ENCODE measurements around the gene PAK6.
A peak's percentile ranks its signal among the peaks of the same experiment; 100 is the strongest.

The PAK6 gene

GRCh38 chr15:40279437-40280141, 40.7 kb downstream of the PAK6 start:
- DNase-seq: peak; percentile 2

DNA sequence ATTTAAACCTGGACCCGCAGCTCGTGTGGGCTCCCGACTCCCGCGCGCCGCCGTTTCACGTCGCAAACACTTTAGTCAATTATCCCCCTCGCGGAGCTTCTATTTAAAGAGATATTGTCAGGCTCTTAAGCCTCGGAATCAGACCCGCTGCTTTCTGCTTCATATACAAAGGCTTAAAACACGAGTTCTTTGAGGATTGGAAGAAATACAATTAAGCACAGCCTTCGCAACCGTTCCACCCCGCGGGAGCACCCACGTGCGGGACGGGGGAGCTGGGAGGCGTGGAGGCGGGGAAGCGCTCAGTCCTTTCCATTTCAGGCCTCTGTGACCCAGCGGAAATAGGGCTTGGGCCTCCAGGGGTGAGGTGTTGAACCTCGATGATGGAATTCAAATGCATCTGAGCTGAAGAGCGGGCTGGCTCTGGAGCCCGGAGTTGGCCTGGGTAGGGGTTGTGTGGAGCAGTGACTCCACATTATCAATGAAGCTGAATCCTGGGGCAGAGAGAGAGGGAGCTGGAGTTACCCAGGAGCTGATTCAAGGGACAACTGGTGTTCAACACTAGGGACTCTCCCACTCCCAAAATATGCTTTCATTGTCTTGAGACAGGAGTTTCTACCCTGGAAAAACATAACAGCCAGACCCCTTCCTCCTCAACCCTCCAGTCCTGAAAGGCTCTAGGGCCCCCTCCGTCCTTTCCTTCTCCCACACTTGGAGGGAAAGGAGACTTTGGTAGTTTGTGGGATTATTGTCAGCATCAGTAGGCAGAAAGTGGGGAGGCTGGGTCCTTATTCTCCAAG, 41.6 kb downstream of the PAK6 start:
- DNase-seq: no peak

- DNase-seq: no peak
Measured at GRCh38 chr15:40281057-40281800, 42.4 kb downstream of the PAK6 start.

GRCh38 chr15:40281801-40282146, 42.9 kb downstream of the PAK6 start:
- no peak for DNase-seq

GRCh38 chr15:40282147-40282868, 43.4 kb downstream of the PAK6 start:
- no peak for DNase-seq

DNA sequence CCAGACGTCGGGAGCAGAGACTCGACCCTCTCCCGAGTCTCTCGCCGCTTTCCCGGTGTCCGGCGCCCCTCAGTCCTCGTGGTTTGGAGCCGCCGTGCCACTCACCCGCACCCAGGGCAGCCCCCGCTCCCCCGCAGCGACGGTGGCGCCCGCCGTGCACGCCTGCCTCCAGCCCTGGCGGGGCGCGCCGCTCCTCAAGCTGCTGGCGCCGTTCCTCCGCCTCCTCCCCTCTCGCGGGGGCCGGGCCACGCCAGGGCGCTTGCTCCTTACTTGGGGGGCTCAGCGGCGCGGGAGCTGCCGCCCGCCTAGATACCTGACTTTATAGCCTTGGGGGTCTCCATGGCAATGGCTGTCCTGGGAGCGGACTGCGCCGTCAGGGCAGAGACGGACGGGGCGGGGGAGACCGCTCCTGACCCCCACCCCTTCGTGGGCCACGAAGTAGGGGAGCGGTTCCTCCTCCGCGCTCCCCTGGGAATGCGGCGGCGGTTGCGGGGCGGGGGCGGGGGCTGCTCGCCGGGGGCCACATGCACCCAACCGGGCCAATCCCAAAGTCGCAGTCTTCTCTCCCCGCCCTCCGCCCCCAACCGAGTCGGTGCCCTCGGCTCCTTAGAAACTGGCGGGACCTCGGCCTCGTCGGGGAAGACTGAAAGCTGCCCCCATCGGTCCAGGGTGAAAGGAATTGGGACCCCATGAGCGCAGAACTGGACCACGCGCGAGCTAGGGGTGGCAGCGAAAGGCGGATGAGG, 44.2 kb downstream of the PAK6 start, which contains the start of gene ANKRD63:
Gene ANKRD63, minus strand, starts transcription at position 196 of the 746 bp plus-strand sequence. CDS start 478 bp downstream, outside the sequence.
- DNase-seq: no peak

GRCh38 chr15:40283615-40284300, 44.9 kb downstream of the PAK6 start:
- no peak for DNase-seq

DNA sequence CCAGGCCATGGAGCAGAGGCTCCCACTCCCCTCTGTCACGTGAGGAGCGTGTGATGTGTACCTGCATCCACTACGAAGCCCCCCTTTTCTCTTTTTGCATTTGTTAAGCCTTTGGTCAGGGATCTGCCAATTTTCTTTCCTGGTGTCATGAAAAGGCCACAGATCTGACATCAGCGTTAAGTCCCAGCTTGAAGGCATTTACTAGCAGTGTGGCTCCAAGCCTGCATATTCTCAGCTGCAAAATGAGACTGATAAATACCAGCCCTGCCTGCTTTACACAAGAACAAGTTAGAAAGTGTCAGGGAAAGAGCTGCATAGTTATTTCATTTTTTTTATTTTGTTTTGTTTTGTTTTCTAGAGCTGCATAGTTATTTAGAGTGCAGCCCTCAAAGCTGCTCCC, 46.3 kb downstream of the PAK6 start:
- no peak for DNase-seq

GRCh38 chr15:40285554-40286011, 46.7 kb downstream of the PAK6 start:
- DNase-seq: no peak

- DNase-seq: no peak
Measured at GRCh38 chr15:40286061-40286532, 47.2 kb downstream of the PAK6 start.

- DNase-seq: no peak
Measured at GRCh38 chr15:40286794-40287193, 47.9 kb downstream of the PAK6 start.

- no peak for DNase-seq
Measured at GRCh38 chr15:40287505-40287904, 48.6 kb downstream of the PAK6 start.

DNA sequence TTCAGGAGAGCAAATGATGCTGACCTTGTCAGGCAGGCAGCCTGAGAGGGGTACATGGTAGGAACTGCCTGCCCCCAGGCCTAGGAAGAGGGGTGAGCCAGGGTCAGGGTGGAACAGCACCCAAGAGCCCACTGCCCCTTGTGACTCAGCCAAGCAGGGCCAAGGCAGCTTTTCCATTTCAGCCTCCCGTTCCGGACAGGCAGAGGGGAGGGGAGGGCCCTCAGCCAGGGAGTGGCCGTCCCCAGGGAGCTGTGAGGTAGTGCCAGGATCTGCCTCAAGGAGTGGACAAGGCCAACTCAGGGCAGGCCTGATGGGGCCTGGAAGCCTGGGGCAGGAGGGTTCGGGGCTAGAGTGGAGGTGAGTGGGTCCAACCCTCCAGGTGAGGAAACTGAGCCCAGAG, 49.1 kb downstream of the PAK6 start:
- DNase-seq: no peak

- no peak for DNase-seq
Measured at GRCh38 chr15:40289140-40289775, 50.4 kb downstream of the PAK6 start.

- no peak for DNase-seq
Measured at GRCh38 chr15:40290545-40290917, 51.7 kb downstream of the PAK6 start.

DNA sequence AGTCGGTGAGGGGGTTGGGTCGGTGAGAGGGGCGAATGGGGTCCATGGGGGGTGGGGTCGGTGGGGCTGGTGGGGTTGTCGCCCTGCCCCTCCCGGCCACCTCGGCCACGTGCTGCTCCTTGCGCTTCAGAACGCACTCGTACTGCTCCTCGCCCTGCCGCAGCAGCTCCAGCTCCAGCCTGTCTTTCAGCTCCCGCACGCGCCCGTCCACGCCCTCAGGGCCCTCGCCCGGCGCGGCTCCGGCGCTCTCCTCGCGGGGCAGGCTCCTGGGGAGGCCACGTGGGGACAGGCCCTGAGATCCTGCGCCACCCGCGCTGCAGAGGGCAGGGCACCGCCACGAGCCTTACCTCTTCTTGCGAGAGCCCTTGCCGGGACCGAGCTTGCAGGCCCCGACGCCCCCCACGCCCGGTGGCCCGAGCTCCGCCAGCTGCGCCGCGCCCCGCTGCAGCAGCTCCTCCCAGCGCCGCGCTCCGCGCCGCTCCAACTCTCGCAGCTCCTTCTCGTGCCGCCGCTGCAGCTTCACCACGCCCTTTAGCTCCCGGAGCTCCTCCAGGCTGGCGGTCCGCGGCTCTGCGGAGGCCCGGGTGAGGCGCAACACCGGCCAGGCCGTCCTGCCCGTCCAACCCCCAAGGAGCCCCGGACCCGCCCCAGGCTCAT, 52.2 kb downstream of the PAK6 start:
- DNase-seq: peak; percentile 3

DNA sequence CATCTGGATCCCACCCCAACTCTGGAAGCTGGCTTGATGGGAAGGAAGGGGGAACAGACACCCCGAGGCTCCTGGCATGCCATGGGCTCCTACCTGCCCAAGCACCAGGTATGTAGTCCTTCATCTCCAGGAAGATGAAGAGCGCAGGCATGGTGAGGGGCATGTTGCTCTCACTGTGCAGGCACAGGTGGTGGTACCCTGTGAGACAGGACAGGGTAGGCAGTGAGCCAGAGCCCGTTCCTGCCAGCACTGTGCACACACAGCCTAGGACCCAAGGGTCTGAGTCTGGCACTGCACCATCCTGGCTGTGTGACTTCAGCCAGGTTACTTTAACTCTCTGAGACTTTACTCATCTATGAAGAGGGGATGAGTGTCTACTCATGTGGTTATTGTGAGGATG, 53.4 kb downstream of the PAK6 start:
- DNase-seq: no peak

- DNase-seq: no peak
Measured at GRCh38 chr15:40293006-40293405, 54.1 kb downstream of the PAK6 start.

DNA sequence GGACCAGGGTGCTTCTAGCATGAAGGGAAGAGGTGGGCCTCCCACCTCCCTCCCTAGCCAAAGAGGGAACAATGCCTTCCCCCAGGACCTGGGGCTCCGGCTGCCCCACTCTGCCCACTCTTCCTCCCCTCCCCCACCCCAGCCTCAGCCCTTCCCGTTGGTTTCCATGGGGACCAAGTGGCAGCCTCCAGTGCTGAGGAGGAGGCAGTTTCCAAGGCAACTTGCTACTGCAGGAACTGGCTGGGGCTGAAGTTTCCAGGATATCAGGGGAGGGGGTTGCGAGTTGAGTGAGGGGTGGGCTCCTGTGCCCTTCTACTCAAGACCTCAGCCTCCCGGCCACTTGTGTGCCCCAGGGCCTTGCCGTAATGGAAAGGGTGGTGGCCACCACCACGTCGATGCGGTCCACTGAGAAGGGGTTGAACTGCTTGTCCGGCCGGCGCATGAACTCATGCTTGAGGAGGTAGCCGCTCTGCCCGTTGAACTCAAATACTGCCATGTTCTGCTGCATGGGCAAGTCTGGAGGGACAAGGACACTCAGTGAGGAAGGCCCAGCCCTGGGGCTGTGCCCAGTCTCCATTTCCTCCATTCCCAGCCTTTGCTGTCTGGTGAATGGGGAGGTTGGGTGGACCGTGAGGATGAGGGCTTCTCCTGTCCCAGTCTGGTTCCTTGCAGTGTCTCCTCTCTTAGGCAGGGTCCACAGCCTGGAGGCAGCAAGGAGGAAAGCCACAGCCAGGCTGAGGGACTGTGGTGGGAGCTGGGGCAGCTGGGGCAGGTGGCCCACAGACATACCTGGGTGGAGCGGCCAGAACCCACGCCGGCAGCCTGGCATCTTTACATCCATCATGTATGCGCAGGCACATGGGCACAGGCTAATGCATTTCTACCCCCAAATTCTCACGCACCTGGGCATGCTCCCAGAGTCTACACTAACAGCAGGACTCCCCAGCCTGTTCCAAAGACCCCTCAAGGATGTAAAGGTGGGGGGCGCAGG, 55.3 kb downstream of the PAK6 start:
- no peak for DNase-seq
